Thyroid gland (tissue), 4 donors: ENCODE data around the gene AMPD2. TPM values are rescaled to one million over a fixed set of nuclear protein-coding genes. Genes with fewer than 3 reads are reported as not detected.
"Not testable (repeated sequence)": the region's sequence is repeated elsewhere in the genome, so short reads cannot be mapped to it uniquely, and the experiment has no call there.

ENCODE experiments used
- DNase-seq, 2 donors: peaks; one replicate each; pipeline ENCODE4 v3.0.0-alpha.2; 2019
- H3K27ac ChIP-seq, 3 donors: fragments of 200-600 bp; sonication (generic); 1 replicate in 2 of 3; 2 replicates in 1 of 3; pipeline ENCODE4 v1.5.1; 2016 to 2019; ENCODE audit warnings: mild to moderate bottlenecking in 1 of 3, moderate library complexity in 1 of 3
- H3K27me3 ChIP-seq: fragments of 200-600 bp; sonication (generic); one replicate; pipeline ENCODE4 v1.5.1; 2019
- H3K36me3 ChIP-seq, 2 donors: fragments of 200-600 bp; sonication (generic); one replicate each; pipeline ENCODE4 v1.5.1; 2016 to 2019
- H3K4me1 ChIP-seq, 2 donors: fragments of 200-600 bp; sonication (generic); one replicate each; pipeline ENCODE4 v1.5.1; 2017 to 2019
- H3K4me3 ChIP-seq, 3 donors: fragments of 200-600 bp; sonication (generic); replicated peaks in 1 of 3; 1 replicate in 2 of 3; 2 replicates in 1 of 3; pipeline ENCODE4 v1.5.1; 2016; ENCODE audit warnings: mild to moderate bottlenecking in 1 of 3
- H3K9me3 ChIP-seq: fragments of 200-600 bp; sonication (generic); one replicate; pipeline ENCODE4 v1.5.1; 2017
- POLR2A ChIP-seq, 2 donors: fragments of 450-650 bp; IDR thresholded peaks; one replicate each; pipeline ENCODE4 v1.6.1; 2017; ENCODE audit warnings: antibody characterized with exemption in 2 of 2, mild to moderate bottlenecking in 2 of 2, moderate library complexity in 1 of 2
- WGBS, 2 donors: methylation state at CpG; one replicate each; pipeline ENCODE4 v1.1.5; 2017; 5-methylcytosine and 5-hydroxymethylcytosine counted together
- intact Hi-C: fragments of 100-400 bp; cut with DNase I; formaldehyde crosslinking; loops from one replicate; pipeline ENCODE4 v1.15.1; 2023
- total RNA-seq, 4 donors: library from RNA; depleted of rRNA; stranded (reverse); fragments of >200 nt; gene quantifications; one replicate each; pipeline ENCODE4 v1.2.3, GENCODE V29; 2016
- TF ChIP-seq, protein P1 (sequence below), 6 experiments: fragments of 200-600 bp in 3 of 6; fragments of 450-650 bp in 3 of 6; sonication (generic) in 3 of 6; IDR thresholded peaks; one replicate each; pipeline ENCODE4 v1.5.1; 2016 to 2019; ENCODE audit warnings: antibody characterized with exemption in 6 of 6, mild to moderate bottlenecking in 2 of 6, inconsistent platforms in 1 of 6, moderate library complexity in 1 of 6

AMPD2 gene
- total RNA-seq, 4 donors from 2014 or later = 31.2 to 74.8 (median 46.8) TPM

GRCh38 chr1:109669246-109669948 is 49.8 kb downstream of the AMPD2 start:
- H3K9me3 ChIP-seq = no peaks in the 10 kb centered on the region
- H3K4me3 ChIP-seq = no peak overlapping the region
- DNase-seq = no peak
- WGBS, 2 donors = 96 to 97% methylated on average over 21 to 22 of the region's 22 CpGs
- H3K27me3 ChIP-seq = no peaks in the 10 kb centered on the region
- TF ChIP-seq, protein P1, sequence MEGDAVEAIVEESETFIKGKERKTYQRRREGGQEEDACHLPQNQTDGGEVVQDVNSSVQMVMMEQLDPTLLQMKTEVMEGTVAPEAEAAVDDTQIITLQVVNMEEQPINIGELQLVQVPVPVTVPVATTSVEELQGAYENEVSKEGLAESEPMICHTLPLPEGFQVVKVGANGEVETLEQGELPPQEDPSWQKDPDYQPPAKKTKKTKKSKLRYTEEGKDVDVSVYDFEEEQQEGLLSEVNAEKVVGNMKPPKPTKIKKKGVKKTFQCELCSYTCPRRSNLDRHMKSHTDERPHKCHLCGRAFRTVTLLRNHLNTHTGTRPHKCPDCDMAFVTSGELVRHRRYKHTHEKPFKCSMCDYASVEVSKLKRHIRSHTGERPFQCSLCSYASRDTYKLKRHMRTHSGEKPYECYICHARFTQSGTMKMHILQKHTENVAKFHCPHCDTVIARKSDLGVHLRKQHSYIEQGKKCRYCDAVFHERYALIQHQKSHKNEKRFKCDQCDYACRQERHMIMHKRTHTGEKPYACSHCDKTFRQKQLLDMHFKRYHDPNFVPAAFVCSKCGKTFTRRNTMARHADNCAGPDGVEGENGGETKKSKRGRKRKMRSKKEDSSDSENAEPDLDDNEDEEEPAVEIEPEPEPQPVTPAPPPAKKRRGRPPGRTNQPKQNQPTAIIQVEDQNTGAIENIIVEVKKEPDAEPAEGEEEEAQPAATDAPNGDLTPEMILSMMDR (IDR thresholded peaks at IDR 0.05) = no peak
- TF ChIP-seq POLR2A (IDR thresholded peaks at IDR 0.05) = no peak
- intact Hi-C loops = no loop called here
- peaks cover 0 to 9% of the 10 kb centered on the region in 2 donors for H3K36me3 ChIP-seq
- H3K4me1 ChIP-seq = peaks cover 4 to 6% of the 10 kb centered on the region in 2 donors
- H3K27ac ChIP-seq = no peak overlapping the region

GRCh38 chr1:109669949-109670302 is 50.3 kb downstream of the AMPD2 start:
- H3K36me3 ChIP-seq, H3K27ac ChIP-seq, intact Hi-C loops, H3K9me3 ChIP-seq, H3K27me3 ChIP-seq, H3K4me1 ChIP-seq, DNase-seq, H3K4me3 ChIP-seq: not testable (repeated sequence)
- 92 to 95% methylated on average over 4 of the region's 5 CpGs for WGBS, 2 donors

DNA sequence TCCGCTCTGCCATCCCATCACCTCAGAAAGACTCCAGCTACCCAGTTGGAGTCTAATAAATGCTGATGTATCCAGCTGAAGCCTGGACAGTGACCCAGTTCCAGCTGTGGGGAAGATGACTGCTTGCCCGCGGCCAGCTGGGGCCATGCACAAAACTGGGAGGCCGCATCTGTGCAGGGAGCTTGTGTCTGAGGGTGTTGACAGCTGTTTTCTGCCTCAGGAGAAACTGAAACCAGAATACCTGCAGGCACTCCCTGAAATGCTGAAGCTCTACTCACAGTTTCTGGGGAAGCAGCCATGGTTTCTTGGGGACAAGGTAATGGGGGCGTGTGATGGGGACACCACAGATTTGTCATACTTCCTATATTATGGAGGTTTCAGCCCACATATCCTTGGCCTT is 51.4 kb downstream of the AMPD2 start:
- WGBS, 2 donors = 86 to 92% methylated on average over 5 of the region's 5 CpGs
- Histone ChIP-seq H3K36me3 (peaks cover 0 to 9% of the 10 kb centered on the region in 2 donors), H3K9me3 (no peaks in the 10 kb centered on the region), H3K27me3 (no peaks in the 10 kb centered on the region), H3K4me3 (no peak overlapping the region), H3K4me1 (peaks cover 4 to 6% of the 10 kb centered on the region in 2 donors), H3K27ac (no peak overlapping the region)
- no peak for DNase-seq
- TF ChIP-seq, protein P1 (IDR thresholded peaks at IDR 0.05) = no peak
- TF ChIP-seq POLR2A (IDR thresholded peaks at IDR 0.05) = no peak
- intact Hi-C loops = no loop called here

- H3K27ac ChIP-seq, H3K4me1 ChIP-seq, intact Hi-C loops, H3K4me3 ChIP-seq, H3K27me3 ChIP-seq, H3K9me3 ChIP-seq, H3K36me3 ChIP-seq, DNase-seq: not testable (repeated sequence)
- 94 to 95% methylated on average over 2 of the region's 2 CpGs for WGBS, 2 donors
Measured at GRCh38 chr1:109673861-109674260, 54.2 kb downstream of the AMPD2 start.

- H3K27me3 ChIP-seq, H3K4me1 ChIP-seq, intact Hi-C loops, DNase-seq, H3K27ac ChIP-seq, H3K36me3 ChIP-seq, H3K4me3 ChIP-seq, H3K9me3 ChIP-seq: not testable (repeated sequence)
- 87 to 90% methylated on average over 3 of the region's 3 CpGs for WGBS, 2 donors
Measured at GRCh38 chr1:109676683-109677381, 57.2 kb downstream of the AMPD2 start.

- TF ChIP-seq POLR2A (IDR thresholded peaks at IDR 0.05) = no peak
- TF ChIP-seq, protein P1 (IDR thresholded peaks at IDR 0.05) = no peak
- H3K27ac ChIP-seq = no peak overlapping the region
- H3K27me3 ChIP-seq = no peaks in the 10 kb centered on the region
- H3K36me3 ChIP-seq = peaks cover 0 to 9% of the 10 kb centered on the region in 2 donors
- intact Hi-C loops = no loop called here
- no peaks in the 10 kb centered on the region for H3K9me3 ChIP-seq
- no peak for DNase-seq
- H3K4me1 ChIP-seq = no peaks in the 10 kb centered on the region
- H3K4me3 ChIP-seq = no peak overlapping the region
- WGBS, 2 donors = 80% methylated on average over 3 of the region's 3 CpGs
Measured at GRCh38 chr1:109677459-109677858, 57.8 kb downstream of the AMPD2 start.

DNA sequence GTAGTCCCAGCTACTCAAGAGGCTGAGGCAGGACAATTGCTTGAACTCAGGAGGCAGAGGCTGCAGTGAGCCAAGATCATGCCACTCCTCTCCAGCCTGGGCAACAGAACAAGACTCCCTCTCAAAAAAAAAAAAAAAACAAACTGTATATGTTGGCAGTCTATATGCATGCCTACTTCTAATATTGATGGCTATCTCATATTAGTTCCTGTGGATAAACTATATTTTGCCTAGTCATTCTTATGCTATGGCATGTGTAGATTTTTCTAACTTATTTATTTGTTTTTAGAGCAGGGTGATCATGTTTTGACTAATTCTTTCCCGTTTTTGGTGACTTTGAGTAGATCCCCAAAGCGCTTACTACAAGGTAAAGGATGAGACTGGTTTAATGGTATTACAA is 59.0 kb downstream of the AMPD2 start:
- H3K27me3 ChIP-seq, H3K27ac ChIP-seq, H3K4me3 ChIP-seq, H3K4me1 ChIP-seq, intact Hi-C loops, DNase-seq, H3K9me3 ChIP-seq, H3K36me3 ChIP-seq: not testable (repeated sequence)
- 90% methylated on average over 2 of the region's 2 CpGs for WGBS, 2 donors
